PC-3 (cell line): ENCODE measurements around the gene FTO.

Source experiments
- CTCF ChIP-seq: fragments of 300-600 bp; sonication (generic); conservative IDR thresholded peaks from 2 replicates; pipeline ENCODE4 v1.5.1; 2017; ENCODE audit warnings: antibody characterized with exemption, low read depth, mild to moderate bottlenecking, low read length
- EZH2 ChIP-seq: fragments of 300-600 bp; sonication (generic); IDR thresholded peaks from one replicate; pipeline ENCODE4 v1.6.1; 2017; ENCODE audit warnings: antibody characterized with exemption, mild to moderate bottlenecking, low read length; ENCODE audit not compliant: unreplicated experiment

DNA sequence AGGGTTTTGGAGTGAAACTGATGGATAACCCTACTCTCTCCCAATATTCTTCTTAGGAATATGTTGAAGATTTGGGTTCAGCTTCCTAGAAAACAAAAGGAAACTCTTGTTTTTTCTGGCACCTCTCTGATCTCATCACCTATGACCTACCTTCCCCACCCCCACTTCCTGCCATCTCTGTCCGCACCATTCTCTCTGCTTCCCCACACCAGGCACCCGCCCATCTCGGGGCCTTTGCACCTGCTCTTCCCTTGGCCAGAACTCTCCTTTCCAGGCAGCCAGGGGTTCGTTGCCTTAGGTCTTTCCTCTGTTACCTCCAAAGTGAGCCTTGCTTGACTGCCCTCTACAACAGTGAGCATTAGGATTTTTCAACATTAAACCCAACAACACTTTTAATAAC is 423.0 kb downstream of the FTO start:
- TF ChIP-seq CTCF, result no peak
- no peak for TF ChIP-seq EZH2
